MM.1S (cell line): ENCODE measurements around the gene SDK1.

Experiments
- DNase-seq: peaks from one replicate; pipeline ENCODE4 v3.0.0-alpha.2; 2015
- H2AFZ ChIP-seq: fragments of 300-600 bp; sonication (generic); 2 replicates; pipeline ENCODE4 v1.6.0; 2016; ENCODE audit warnings: antibody characterized with exemption, low read length
- H3F3A ChIP-seq: fragments of 300-600 bp; sonication (generic); 2 replicates; pipeline ENCODE4 v1.6.1; 2016; ENCODE audit warnings: mild to moderate bottlenecking, antibody characterized with exemption, low read length, moderate library complexity, mixed read lengths; ENCODE audit not compliant: insufficient read depth
- H3K27ac ChIP-seq: fragments of 300-600 bp; sonication (generic); 2 replicates; pipeline ENCODE4 v1.5.1; 2016; ENCODE audit warnings: mild to moderate bottlenecking, low read length
- H3K27me3 ChIP-seq: fragments of 300-600 bp; sonication (generic); replicated peaks from 2 replicates; pipeline ENCODE4 v1.6.0; 2016; ENCODE audit warnings: low read length; ENCODE audit not compliant: insufficient read depth
- H3K36me3 ChIP-seq: fragments of 300-600 bp; sonication (generic); replicated peaks from 2 replicates; pipeline ENCODE4 v1.6.1; 2016; ENCODE audit warnings: mild to moderate bottlenecking, low read length, mixed read lengths; ENCODE audit not compliant: insufficient read depth
- H3K4me1 ChIP-seq: fragments of 300-600 bp; sonication (generic); 2 replicates; pipeline ENCODE4 v1.6.1; 2016; ENCODE audit warnings: low read length, mixed read lengths
- H3K4me2 ChIP-seq: fragments of 300-600 bp; sonication (generic); 2 replicates; pipeline ENCODE4 v1.6.0; 2016; ENCODE audit warnings: low read depth, low read length
- H3K4me3 ChIP-seq: fragments of 300-600 bp; sonication (generic); 2 replicates; pipeline ENCODE4 v1.5.1; 2016; ENCODE audit warnings: low read length, mixed read lengths
- H3K79me2 ChIP-seq: fragments of 300-600 bp; sonication (generic); 2 replicates; pipeline ENCODE4 v1.6.1; 2016; ENCODE audit warnings: mixed run types, low read length, mixed read lengths
- H3K9ac ChIP-seq: fragments of 300-600 bp; sonication (generic); 2 replicates; pipeline ENCODE4 v1.6.1; 2016; ENCODE audit warnings: low read length, mixed read lengths
- H3K9me2 ChIP-seq: fragments of 300-600 bp; sonication (generic); replicated peaks from 2 replicates; pipeline ENCODE4 v1.6.1; 2016; ENCODE audit warnings: mild to moderate bottlenecking, low read length, mixed read lengths; ENCODE audit not compliant: insufficient read depth
- H3K9me3 ChIP-seq: fragments of 300-600 bp; sonication (generic); replicated peaks from 2 replicates; pipeline ENCODE4 v1.6.1; 2016; ENCODE audit warnings: mild to moderate bottlenecking, low read length, mixed read lengths; ENCODE audit not compliant: insufficient read depth
- H4K20me1 ChIP-seq: fragments of 300-600 bp; sonication (generic); 2 replicates; pipeline ENCODE4 v1.6.1; 2016; ENCODE audit warnings: mild to moderate bottlenecking, low read length, moderate library complexity, mixed read lengths; ENCODE audit not compliant: insufficient read depth
- EZH2 ChIP-seq: fragments of 300-600 bp; sonication (generic); optimal IDR thresholded peaks from 2 replicates; pipeline ENCODE3; 2017; ENCODE audit warnings: low read depth, mild to moderate bottlenecking, antibody characterized with exemption, low read length, mixed read lengths
- EZH2phosphoT487 ChIP-seq: fragments of 300-600 bp; sonication (generic); IDR thresholded peaks from 2 replicates; pipeline ENCODE4 v1.6.1; 2018; ENCODE audit warnings: antibody characterized with exemption, low read length
- TF ChIP-seq, protein P1 (sequence below): fragments of 300-600 bp; sonication (generic); IDR thresholded peaks from 2 replicates; pipeline ENCODE4 v1.5.1; 2016; ENCODE audit warnings: antibody characterized with exemption, low read length, mixed read lengths

SDK1 gene

DNA sequence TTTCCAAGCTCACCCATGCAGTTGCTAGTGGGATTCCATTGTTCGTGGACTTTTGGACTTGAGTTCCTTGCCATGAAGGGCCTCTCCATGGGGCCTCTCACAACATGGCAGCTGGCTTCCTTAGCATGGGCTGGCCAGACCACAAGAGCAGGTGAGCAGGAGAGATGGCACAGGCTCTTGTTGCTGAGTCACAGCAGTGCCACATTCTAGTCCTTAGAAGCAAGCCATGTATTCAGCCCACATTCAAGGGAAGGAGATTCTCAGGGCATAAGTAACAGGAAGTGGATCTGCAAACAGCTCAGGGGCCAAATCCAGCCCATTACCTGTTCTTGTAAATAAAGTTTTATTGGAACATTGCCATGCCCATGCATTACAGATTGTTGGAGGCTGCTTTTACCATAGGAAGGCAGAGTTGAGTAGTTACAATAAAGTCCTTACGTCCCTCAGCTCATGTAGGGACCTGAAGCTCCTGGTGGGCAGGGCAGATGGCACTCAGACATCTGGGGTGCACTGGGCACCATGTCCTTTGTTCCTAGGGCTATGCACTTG lies 899.6 kb downstream of the SDK1 start:
- H3K9me2 ChIP-seq: no peaks in the 10 kb centered on the region
- no peaks in the 10 kb centered on the region for H4K20me1 ChIP-seq
- no peak overlapping the region for H3K4me3 ChIP-seq
- H3K4me2 ChIP-seq: no peak overlapping the region
- no peaks in the 10 kb centered on the region for H3K27me3 ChIP-seq
- H3K36me3 ChIP-seq: no peaks in the 10 kb centered on the region
- TF ChIP-seq EZH2phosphoT487 (no peak), EZH2 (no peak)
- TF ChIP-seq, protein P1, sequence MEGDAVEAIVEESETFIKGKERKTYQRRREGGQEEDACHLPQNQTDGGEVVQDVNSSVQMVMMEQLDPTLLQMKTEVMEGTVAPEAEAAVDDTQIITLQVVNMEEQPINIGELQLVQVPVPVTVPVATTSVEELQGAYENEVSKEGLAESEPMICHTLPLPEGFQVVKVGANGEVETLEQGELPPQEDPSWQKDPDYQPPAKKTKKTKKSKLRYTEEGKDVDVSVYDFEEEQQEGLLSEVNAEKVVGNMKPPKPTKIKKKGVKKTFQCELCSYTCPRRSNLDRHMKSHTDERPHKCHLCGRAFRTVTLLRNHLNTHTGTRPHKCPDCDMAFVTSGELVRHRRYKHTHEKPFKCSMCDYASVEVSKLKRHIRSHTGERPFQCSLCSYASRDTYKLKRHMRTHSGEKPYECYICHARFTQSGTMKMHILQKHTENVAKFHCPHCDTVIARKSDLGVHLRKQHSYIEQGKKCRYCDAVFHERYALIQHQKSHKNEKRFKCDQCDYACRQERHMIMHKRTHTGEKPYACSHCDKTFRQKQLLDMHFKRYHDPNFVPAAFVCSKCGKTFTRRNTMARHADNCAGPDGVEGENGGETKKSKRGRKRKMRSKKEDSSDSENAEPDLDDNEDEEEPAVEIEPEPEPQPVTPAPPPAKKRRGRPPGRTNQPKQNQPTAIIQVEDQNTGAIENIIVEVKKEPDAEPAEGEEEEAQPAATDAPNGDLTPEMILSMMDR: no peak
- H3K9ac ChIP-seq: no peak overlapping the region
- no peaks in the 10 kb centered on the region for H3F3A ChIP-seq
- H3K79me2 ChIP-seq: no peaks in the 10 kb centered on the region
- no peaks in the 10 kb centered on the region for H3K9me3 ChIP-seq
- H3K27ac ChIP-seq: no peak overlapping the region
- no peaks in the 10 kb centered on the region for H3K4me1 ChIP-seq
- no peak for DNase-seq
- no peak overlapping the region for H2AFZ ChIP-seq

GRCh38 chr7:4201566-4201965 lies 900.5 kb downstream of the SDK1 start:
- Histone ChIP-seq H3K9ac (no peak overlapping the region), H3K9me3 (no peaks in the 10 kb centered on the region), H3K4me2 (no peak overlapping the region), H3K4me1 (no peaks in the 10 kb centered on the region), H4K20me1 (no peaks in the 10 kb centered on the region), H3F3A (no peaks in the 10 kb centered on the region), H3K4me3 (no peak overlapping the region), H3K9me2 (no peaks in the 10 kb centered on the region), H2AFZ (no peak overlapping the region), H3K27me3 (no peaks in the 10 kb centered on the region), H3K79me2 (no peaks in the 10 kb centered on the region), H3K36me3 (no peaks in the 10 kb centered on the region), H3K27ac (no peak overlapping the region)
- TF ChIP-seq, protein P1: no peak
- TF ChIP-seq EZH2phosphoT487: no peak
- no peak for DNase-seq

DNA sequence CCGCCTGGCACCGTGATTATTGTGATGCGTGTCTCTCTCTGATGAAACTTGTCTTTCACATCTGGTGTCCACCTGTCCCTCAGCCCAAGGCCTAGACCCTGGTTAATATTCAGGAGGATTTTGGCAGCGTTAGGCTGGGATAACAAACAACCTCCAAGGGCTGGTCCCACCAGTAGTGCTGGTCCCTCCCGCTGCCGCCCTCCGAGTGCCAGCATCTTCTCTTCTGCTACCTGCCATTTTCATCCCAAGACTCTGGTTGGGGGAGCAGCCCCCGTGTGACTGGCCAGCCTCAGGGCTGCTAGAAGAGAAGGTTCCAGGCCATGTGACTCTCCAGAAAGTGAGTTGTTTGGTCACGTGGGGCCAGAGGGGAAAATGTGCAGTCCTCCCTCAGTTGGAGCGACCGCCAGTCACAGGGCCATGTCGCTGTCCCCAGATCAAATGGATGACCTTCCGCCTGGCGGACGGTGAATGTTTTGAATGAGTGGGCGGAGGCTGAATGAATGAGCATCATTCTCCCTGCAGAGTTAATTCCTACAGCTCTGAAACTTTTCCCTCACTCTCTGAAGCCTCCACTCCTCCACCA lies 901.2 kb downstream of the SDK1 start:
- Histone ChIP-seq H3K9me3 (no peaks in the 10 kb centered on the region), H3K9ac (no peak overlapping the region), H4K20me1 (no peaks in the 10 kb centered on the region), H3F3A (no peaks in the 10 kb centered on the region), H3K27ac (no peak overlapping the region), H3K27me3 (no peaks in the 10 kb centered on the region), H3K9me2 (no peaks in the 10 kb centered on the region), H3K4me3 (no peak overlapping the region), H3K4me1 (no peaks in the 10 kb centered on the region), H3K36me3 (no peaks in the 10 kb centered on the region), H3K4me2 (no peak overlapping the region), H3K79me2 (no peaks in the 10 kb centered on the region), H2AFZ (no peak overlapping the region)
- TF ChIP-seq EZH2 (no peak), EZH2phosphoT487 (no peak)
- TF ChIP-seq, protein P1: no peak
- DNase-seq: no peak
